HG03060 (cell line): ENCODE measurements around the gene LMBR1.
"Not testable (repeated sequence)": the region's sequence is repeated elsewhere in the genome, so short reads cannot be mapped to it uniquely, and the experiment has no call there.

Source experiments
- ATAC-seq: cut with Tn5 transposase; IDR thresholded peaks from one replicate; pipeline ENCODE4 v1.9.1; 2021; ENCODE audit warnings: low read depth, moderate number of reproducible peaks; ENCODE audit not compliant: unreplicated experiment

Gene LMBR1

DNA sequence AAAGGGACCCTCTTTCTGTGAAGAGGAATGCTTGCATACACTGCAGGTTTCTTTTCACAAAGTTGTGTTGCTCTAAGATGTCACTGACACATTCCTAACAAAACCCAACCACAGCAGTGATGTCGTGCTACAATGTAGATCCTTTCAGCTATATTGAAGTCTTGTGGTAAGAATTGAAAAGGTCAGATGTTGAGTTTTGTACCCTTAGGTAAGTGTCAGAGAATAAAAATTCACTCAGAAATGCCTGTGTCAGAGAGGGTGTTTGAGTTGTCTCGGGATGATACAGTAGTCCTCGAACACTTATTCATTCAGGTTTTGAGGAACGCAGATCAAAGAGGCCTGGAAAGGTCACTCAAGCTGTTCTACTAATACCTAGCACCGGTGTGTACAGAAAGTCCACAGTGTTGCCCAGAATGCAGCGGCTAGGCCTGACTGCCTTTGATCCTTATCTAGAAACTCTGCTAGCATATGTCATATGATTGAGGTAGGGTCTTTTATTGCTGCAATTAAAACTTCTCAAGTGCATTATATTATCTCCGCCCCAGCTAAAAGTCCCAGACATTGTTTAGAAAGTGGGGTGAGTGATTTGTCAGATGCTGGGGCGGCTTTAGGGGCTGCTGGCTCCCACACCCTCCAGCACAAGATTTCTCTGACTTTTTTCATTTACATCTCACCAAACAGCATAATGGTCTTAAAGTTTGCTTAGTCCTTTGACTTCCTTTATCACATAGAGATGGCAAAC lies 226.4 kb downstream of the LMBR1 start:
- ATAC-seq: no peak

- no peak for ATAC-seq
Measured at GRCh38 chr7:156665101-156665500, 227.9 kb downstream of the LMBR1 start.

DNA sequence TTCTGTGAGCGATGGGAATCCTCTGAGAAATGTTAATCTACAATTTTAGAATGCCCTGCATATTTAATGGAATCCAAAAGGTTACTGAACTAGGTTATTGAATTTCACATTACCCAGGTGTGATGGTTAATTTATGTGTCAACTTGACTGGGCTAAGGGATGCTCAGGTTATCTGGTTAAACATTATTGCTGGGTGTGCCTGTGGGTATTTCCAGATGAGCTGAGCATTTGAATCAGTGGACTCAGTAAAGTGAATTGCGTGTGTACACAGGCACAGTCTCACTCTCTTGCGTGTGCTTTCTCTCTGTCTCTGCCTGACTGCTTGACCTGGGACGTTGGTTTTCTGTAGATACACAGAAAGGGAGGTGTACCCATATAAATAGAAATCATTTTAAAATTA lies 230.7 kb downstream of the LMBR1 start:
- no peak for ATAC-seq

- ATAC-seq: no peak
Measured at GRCh38 chr7:156661637-156662036, 231.3 kb downstream of the LMBR1 start.

DNA sequence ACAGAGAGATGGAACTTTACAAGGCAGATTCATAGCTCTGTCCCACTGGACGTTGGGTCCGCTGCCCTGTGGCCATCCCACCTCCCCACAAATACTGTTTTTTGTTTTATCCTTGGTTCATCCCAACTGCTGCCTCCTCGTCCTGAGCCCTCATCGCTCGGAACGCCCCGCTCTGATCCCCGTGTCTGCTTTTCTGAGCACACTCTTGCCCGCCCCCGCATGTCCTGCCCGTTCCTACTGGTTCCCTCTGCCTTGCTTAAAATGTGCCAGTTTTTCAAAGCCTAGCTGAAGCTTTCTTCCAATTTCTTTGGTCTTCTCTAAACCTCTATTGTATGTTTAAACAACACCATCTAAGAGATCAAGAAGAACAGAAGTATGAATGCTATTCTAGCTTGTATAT lies 233.0 kb downstream of the LMBR1 start:
- ATAC-seq: no peak

GRCh38 chr7:156659203-156659602 lies 233.8 kb downstream of the LMBR1 start:
- no peak for ATAC-seq

GRCh38 chr7:156657681-156658080 lies 235.3 kb downstream of the LMBR1 start:
- ATAC-seq: no peak

DNA sequence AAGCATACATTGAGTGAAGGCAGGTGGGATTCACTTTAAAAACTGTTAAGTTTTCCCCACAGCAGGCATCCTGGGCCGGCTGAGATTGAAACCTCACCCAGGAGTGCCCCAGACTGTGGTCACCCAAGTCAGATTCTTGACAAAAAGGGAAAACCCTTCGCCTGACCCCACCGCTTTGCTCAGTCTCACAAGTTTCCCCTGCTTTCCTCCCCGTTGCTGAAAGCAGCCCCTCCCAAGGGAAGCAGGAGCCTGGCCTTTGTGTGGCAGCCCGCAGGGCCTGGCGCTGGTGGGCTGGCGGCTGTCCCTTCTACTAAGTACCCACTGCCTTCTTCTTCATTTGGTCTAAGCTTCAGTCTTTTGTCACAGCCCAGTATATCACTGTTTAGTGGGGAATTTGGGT lies 236.4 kb downstream of the LMBR1 start:
- no peak for ATAC-seq

GRCh38 chr7:156655983-156656382 lies 237.0 kb downstream of the LMBR1 start:
- ATAC-seq: no peak

GRCh38 chr7:156655251-156655650 lies 237.7 kb downstream of the LMBR1 start:
- ATAC-seq: no peak

- no peak for ATAC-seq
Measured at GRCh38 chr7:156654511-156655234, 238.3 kb downstream of the LMBR1 start.

DNA sequence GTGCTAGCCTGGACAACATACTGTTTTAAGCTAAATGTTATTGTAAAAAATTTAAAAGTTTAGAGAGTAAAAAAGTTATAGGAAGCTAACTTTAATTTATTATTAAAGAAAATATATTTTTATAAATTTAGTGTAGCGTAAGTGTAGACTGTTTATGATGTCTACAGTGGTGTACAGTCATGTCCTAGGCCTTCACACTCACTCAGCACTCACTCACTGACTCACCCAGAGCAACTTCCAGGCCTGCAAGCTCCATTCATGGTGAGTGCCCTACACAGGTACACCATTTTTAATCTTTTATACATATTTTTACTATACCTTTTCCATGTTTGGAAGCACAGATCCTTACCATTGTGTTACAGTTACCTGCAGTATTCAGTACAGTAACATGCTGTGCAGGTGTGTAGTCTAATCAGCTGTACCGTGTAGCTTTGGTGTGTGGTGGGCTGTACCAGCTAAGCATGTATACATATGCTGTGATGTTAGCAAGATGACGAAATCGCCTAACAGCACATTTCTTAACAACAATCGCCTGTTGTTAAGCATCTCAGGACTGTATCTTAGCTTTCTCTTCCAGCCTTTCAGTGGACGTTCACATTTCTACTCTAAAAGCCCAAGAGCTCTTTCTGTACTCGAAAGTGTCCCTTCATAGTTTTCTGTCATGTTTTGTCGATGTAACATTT lies 240.0 kb downstream of the LMBR1 start:
- ATAC-seq: no peak

- no peak for ATAC-seq
Measured at GRCh38 chr7:156651474-156651873, 241.5 kb downstream of the LMBR1 start.

DNA sequence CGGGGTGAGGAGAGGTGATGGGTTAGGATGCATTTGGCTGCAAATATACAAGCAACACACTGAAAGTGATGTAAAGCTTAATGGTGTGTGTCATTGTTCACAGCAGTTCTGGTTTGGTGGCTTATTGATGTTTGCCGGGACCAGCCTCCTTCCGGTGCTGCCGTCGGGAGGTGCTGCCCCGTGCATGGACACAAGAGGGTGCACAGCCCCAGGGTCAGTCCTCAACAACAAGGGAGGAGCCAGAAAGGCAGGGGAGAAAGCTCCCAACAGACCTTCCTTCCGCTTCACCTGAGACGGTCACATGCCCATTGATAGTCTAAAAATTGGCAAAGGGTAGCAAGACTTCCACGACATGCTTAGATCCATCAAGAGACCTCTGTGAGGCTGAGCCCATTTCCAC lies 242.9 kb downstream of the LMBR1 start:
- ATAC-seq: no peak

GRCh38 chr7:156647330-156647729 lies 245.7 kb downstream of the LMBR1 start:
- not testable (repeated sequence) for ATAC-seq

DNA sequence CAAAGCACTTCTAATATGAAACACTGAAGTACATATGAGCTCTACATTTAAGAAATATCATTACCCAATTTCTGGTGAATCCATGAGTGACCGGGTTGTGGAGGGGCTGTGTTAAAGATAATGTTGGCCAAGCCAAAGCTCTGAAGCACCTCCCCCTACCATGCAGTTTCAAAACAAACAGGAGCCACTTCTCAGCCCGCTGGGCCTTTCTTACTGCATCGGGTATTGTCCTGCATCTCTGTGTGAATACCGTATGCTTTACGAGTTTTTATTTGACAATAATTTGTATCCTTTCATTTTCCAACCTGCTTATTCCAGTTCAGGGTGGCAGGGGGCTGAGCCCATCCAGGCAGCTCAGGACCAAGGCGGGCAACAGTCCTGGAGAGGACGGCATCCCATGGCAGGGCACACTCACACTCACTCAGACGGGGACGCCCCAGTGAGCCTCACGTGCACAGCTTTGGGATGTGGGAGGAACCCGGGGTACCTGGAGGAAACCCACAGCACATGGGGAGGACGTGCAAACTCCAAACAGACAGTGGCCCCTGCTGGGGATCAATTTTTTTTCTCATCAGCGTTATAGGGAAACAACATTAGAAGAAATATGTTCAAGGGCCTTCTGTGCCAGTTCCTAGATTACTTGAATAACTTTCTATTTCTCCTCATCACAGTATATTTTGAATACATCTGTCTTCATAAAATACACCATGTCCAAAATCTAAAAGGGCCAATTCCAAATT lies 250.5 kb downstream of the LMBR1 start:
- ATAC-seq: no peak

- ATAC-seq: peak; percentile 19
Measured at GRCh38 chr7:156640949-156641485, 252.0 kb downstream of the LMBR1 start.

- ATAC-seq: peak; percentile 51
Measured at GRCh38 chr7:156640257-156640948, 252.6 kb downstream of the LMBR1 start, which contains the start of gene RNF32. RNF32 (plus strand) TSS chr7:156640774; CDS start chr7:156643878, 3,104 bp downstream.

DNA sequence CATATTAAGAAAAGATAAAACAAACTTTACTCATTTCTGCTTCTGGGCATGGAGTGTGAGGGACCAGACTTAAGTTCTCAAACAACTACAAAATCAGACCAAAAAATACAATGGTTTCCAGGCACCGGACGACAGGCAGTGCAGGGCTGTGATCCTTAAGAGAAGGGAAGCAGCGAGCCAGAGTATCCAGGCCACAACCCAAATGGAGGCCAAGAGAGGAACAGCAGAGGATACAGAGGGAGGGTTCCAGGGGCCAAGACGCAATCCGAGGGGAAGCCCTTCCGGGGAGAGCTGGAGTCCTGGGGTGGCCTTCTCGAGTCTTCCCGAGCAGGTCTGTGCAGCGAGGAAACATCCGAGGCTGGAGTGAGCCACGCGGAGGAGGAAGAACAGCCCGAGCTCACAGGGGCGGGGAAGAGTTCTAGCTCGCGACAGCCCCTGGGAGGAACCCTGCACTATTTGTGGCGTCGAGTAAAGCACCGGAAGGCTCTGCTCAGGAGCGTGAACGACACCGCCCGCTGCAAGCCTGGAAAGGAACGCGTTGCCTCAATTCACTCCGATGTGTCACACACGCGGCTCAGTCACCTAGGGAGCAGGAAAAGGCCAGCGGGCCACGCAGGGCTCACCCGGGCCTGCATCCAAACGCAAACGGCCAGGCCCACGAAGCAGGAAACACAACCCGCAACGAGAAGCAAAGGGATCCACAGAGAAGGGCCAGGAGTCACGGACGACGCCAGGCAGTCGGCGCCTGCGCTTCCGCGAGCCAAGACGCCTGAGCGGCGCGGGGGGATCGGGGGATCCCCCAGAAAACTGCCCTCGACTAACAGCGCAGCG lies 253.3 kb downstream of the LMBR1 start:
- peak; percentile 2 for ATAC-seq
